ENCODE measurements around the gene KLHL7. TPM values are rescaled to one million over a fixed set of nuclear protein-coding genes. Genes with fewer than 3 reads are reported as not detected.
A peak's percentile ranks its signal among the peaks of the same experiment; 100 is the strongest.
"Not testable (repeated sequence)": the region's sequence is repeated elsewhere in the genome, so short reads cannot be mapped to it uniquely, and the experiment has no call there.

Gene KLHL7
- total RNA-seq, 1 experiment from 2014 or later, result 35.8 TPM

DNA sequence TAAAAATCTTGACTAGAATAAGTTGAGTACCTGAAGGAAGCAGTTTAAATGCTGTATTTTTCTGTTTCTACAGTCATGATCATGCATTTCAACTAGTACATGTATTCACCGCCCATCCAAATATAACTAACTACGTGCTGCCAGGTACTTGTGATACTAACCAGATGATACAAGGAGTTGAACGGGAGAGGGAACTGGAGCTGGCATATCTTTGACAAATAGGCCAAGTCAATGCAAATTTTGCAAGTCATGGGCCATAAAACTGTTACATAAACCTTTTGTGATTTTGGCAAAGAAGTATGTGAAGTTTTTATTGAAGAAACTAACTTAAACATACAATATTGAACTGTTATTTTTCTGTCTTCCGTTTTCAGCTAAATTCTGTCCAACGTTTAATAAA, 90.7 kb downstream of the KLHL7 start:
- no peak for DNase-seq

DNA sequence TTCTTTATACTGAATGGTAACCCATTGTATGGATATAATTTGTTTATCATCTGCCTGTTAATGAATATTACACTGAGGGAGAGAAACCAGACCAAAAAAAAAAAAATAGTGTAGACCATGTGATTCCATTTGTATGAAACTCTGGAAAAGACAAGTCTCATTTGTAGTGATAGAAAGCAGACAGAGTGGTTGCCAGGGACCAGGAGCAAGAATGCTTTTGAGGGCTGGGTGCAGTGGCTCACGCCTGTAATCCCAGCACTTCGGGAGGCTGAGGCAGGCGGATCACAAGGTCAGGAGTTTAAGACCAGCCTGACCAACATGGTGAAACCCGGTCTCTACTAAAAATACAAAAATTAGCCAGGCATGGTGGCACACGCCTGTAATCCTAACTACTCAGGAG, 92.2 kb downstream of the KLHL7 start:
- H3K9me3 ChIP-seq; CTCF ChIA-PET; H3K4me3 Mint-ChIP-seq (ENCODE audit: unreplicated experiment); POLR2A ChIA-PET; H3K27me3 ChIP-seq (replicated peaks; ENCODE audit: control insufficient read depth, insufficient read depth, low read length); H3K36me3 ChIP-seq (ENCODE audit: control insufficient read depth, insufficient read depth, low read length); H3K4me1 Mint-ChIP-seq (ENCODE audit: low read depth, unreplicated experiment); H3K9me3 Mint-ChIP-seq (ENCODE audit: unreplicated experiment); H3K4me1 ChIP-seq; H3K4me3 ChIP-seq (ENCODE audit: low read depth, low read length); BruUV-seq (replicated peaks); DNase-seq; intact Hi-C loops (cut with micrococcal nuclease; ENCODE audit: unreplicated experiment); H3K27ac Mint-ChIP-seq (ENCODE audit: unreplicated experiment); H3K27me3 Mint-ChIP-seq (ENCODE audit: insufficient read depth, unreplicated experiment): not testable (repeated sequence)
- peaks cover 67% of the 10 kb centered on the region for H3K36me3 Mint-ChIP-seq (ENCODE audit: insufficient read depth, unreplicated experiment)

More for the DNA sequence above, 90.7 kb downstream of the KLHL7 start:
- no peaks in the 10 kb centered on the region for H3K27me3 Mint-ChIP-seq (ENCODE audit: insufficient read depth, unreplicated experiment)
- intact Hi-C loops (cut with micrococcal nuclease; ENCODE audit: unreplicated experiment), result no loop called here
- no peak overlapping the region for H3K4me3 ChIP-seq (ENCODE audit: low read depth, low read length)
- H3K36me3 ChIP-seq (ENCODE audit: control insufficient read depth, insufficient read depth, low read length), result peaks cover 1% of the 10 kb centered on the region; the same call in 1 of the 2 replicates
- BruUV-seq (replicated peaks), result no TSS peak
- TF ChIP-seq CTCF (IDR thresholded peaks at IDR 0.05; ENCODE audit: insufficient read depth in 1 of 2, low read depth in 1 of 2, low read length in 1 of 2, severe bottlenecking in 1 of 2, unreplicated experiment in 1 of 2), result no peak
- no peaks in the 10 kb centered on the region for H3K9me3 ChIP-seq
- no peaks in the 10 kb centered on the region for H3K4me1 Mint-ChIP-seq (ENCODE audit: low read depth, unreplicated experiment)
- H3K36me3 Mint-ChIP-seq (ENCODE audit: insufficient read depth, unreplicated experiment), result peaks cover 67% of the 10 kb centered on the region
- no peaks in the 10 kb centered on the region for H3K4me1 ChIP-seq
- H3K27ac Mint-ChIP-seq (ENCODE audit: unreplicated experiment), result no peak overlapping the region
- CTCF ChIA-PET, result no interaction called here
- H3K4me3 Mint-ChIP-seq (ENCODE audit: unreplicated experiment), result no peak overlapping the region
- no peaks in the 10 kb centered on the region for H3K9me3 Mint-ChIP-seq (ENCODE audit: unreplicated experiment)
- POLR2A ChIA-PET, result no interaction called here
- no peaks in the 10 kb centered on the region for H3K27me3 ChIP-seq (replicated peaks; ENCODE audit: control insufficient read depth, insufficient read depth, low read length)

- Mint-ChIP-seq H3K4me3 (ENCODE audit: unreplicated experiment) (no peak overlapping the region), H3K4me1 (ENCODE audit: low read depth, unreplicated experiment) (no peaks in the 10 kb centered on the region), H3K27ac (ENCODE audit: unreplicated experiment) (no peak overlapping the region), H3K27me3 (ENCODE audit: insufficient read depth, unreplicated experiment) (no peaks in the 10 kb centered on the region), H3K9me3 (ENCODE audit: unreplicated experiment) (no peaks in the 10 kb centered on the region), H3K36me3 (ENCODE audit: insufficient read depth, unreplicated experiment) (peaks cover 46% of the 10 kb centered on the region)
- ChIA-PET CTCF (interaction anchor here (1.0 kb wide), 1 partner anchor 15 kb away, joined by 4 read pairs; no protein-coding TSS in a partner anchor), POLR2A (interaction anchor here (0.7 kb wide), 1 partner anchor 43 kb away, joined by 6 read pairs; no protein-coding TSS in a partner anchor)
- intact Hi-C loops (cut with micrococcal nuclease; ENCODE audit: unreplicated experiment), result no loop called here
- DNase-seq, result no peak
- H3K4me3 ChIP-seq (ENCODE audit: low read depth, low read length), result no peak overlapping the region
- H3K27me3 ChIP-seq (replicated peaks; ENCODE audit: control insufficient read depth, insufficient read depth, low read length), result no peaks in the 10 kb centered on the region
- no peaks in the 10 kb centered on the region for H3K9me3 ChIP-seq
- no peaks in the 10 kb centered on the region for H3K4me1 ChIP-seq
- TF ChIP-seq CTCF (IDR thresholded peaks at IDR 0.05; ENCODE audit: insufficient read depth in 1 of 2, low read depth in 1 of 2, low read length in 1 of 2, severe bottlenecking in 1 of 2, unreplicated experiment in 1 of 2), result no peak
- TSS peak; percentile 20 for BruUV-seq (replicated peaks)
- peaks cover 1% of the 10 kb centered on the region; the same call in 1 of the 2 replicates for H3K36me3 ChIP-seq (ENCODE audit: control insufficient read depth, insufficient read depth, low read length)
These were observed 94.7 kb downstream of the KLHL7 start for GRCh38 chr7:23200331-23200730.

GRCh38 chr7:23204241-23204640, 98.7 kb downstream of the KLHL7 start:
- ChIA-PET POLR2A (no interaction called here), CTCF (no interaction called here)
- no peak overlapping the region for H3K4me3 ChIP-seq (ENCODE audit: low read depth, low read length)
- intact Hi-C loops (cut with micrococcal nuclease; ENCODE audit: unreplicated experiment), result no loop called here
- peaks cover 1% of the 10 kb centered on the region; the same call in 1 of the 2 replicates for H3K36me3 ChIP-seq (ENCODE audit: control insufficient read depth, insufficient read depth, low read length)
- H3K4me1 Mint-ChIP-seq (ENCODE audit: low read depth, unreplicated experiment), result peaks cover 8% of the 10 kb centered on the region
- no peak overlapping the region for H3K4me3 Mint-ChIP-seq (ENCODE audit: unreplicated experiment)
- peaks cover 24% of the 10 kb centered on the region for H3K36me3 Mint-ChIP-seq (ENCODE audit: insufficient read depth, unreplicated experiment)
- DNase-seq, result no peak
- no peaks in the 10 kb centered on the region for H3K4me1 ChIP-seq
- no peaks in the 10 kb centered on the region for H3K27me3 Mint-ChIP-seq (ENCODE audit: insufficient read depth, unreplicated experiment)
- no peaks in the 10 kb centered on the region for H3K9me3 ChIP-seq
- no peak for TF ChIP-seq CTCF (IDR thresholded peaks at IDR 0.05; ENCODE audit: insufficient read depth in 1 of 2, low read depth in 1 of 2, low read length in 1 of 2, severe bottlenecking in 1 of 2, unreplicated experiment in 1 of 2)
- BruUV-seq (replicated peaks), result no TSS peak
- no peaks in the 10 kb centered on the region for H3K9me3 Mint-ChIP-seq (ENCODE audit: unreplicated experiment)
- no peaks in the 10 kb centered on the region for H3K27me3 ChIP-seq (replicated peaks; ENCODE audit: control insufficient read depth, insufficient read depth, low read length)
- H3K27ac Mint-ChIP-seq (ENCODE audit: unreplicated experiment), result no peak overlapping the region
